HUES6 (cell line): Measurements from ENCODE around the gene CARD19.

ENCODE experiments used
- H3K27ac ChIP-seq: 2 replicates; pipeline ENCODE4 v1.7.0; 2013; ENCODE audit warnings: low read depth, mild to moderate bottlenecking, low read length, inconsistent platforms
- H3K27me3 ChIP-seq: 2 replicates; pipeline ENCODE4 v1.6.1; 2013; ENCODE audit warnings: low read length; ENCODE audit not compliant: control insufficient read depth, insufficient read depth
- H3K36me3 ChIP-seq: 2 replicates; pipeline ENCODE4 v1.6.1; 2013; ENCODE audit warnings: low read length; ENCODE audit not compliant: control insufficient read depth, insufficient read depth
- H3K4me1 ChIP-seq: 2 replicates; pipeline ENCODE4 v1.6.1; 2013; ENCODE audit warnings: low read length; ENCODE audit not compliant: control insufficient read depth, insufficient read depth
- H3K4me3 ChIP-seq: 2 replicates; pipeline ENCODE4 v1.5.1; 2013; ENCODE audit warnings: low read depth, low read length
- H3K9ac ChIP-seq: one replicate; pipeline ENCODE4 v1.6.1; 2013; ENCODE audit warnings: mild to moderate bottlenecking, low read length
- H3K9me3 ChIP-seq: 2 replicates; pipeline ENCODE4 v1.6.1; 2013; ENCODE audit warnings: low read depth, low read length; ENCODE audit not compliant: control insufficient read depth, insufficient read depth

Gene CARD19

DNA sequence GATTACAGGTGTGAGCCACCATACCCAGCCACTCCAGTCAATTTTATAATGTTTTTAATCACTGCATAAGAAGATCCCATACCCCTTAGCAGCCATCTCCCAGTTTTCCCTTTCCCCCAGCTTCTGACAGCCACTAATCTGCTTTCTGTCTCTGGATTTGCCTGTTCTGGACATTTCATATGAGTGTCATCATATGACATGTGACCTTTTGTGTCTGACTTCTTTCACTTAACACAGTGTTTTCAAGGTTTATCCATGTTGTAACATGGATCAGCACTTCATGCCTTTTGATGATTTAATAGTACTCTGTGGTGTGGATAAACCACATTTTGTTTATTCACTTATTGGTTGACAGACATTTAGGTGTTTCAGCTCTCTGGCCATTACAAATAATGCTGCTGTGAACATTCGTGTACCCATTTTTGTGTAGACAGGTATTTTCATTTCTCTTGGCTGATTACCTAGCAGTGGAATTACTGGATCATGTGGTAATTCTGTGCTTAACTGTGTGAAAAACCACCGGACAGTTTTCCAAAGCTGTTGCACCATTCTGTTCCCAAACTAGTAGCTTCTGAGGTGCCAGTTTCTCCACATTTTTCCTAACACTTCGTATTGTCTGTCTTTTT is 28.9 kb upstream of the CARD19 start:
- Histone ChIP-seq H3K36me3 (no peaks in the 10 kb centered on the region), H3K27me3 (no peaks in the 10 kb centered on the region), H3K4me1 (peaks cover 3% of the 10 kb centered on the region; the same call in 1 of the 2 replicates), H3K9me3 (no peaks in the 10 kb centered on the region), H3K27ac (no peak overlapping the region), H3K9ac (no peak overlapping the region), H3K4me3 (no peak overlapping the region)

DNA sequence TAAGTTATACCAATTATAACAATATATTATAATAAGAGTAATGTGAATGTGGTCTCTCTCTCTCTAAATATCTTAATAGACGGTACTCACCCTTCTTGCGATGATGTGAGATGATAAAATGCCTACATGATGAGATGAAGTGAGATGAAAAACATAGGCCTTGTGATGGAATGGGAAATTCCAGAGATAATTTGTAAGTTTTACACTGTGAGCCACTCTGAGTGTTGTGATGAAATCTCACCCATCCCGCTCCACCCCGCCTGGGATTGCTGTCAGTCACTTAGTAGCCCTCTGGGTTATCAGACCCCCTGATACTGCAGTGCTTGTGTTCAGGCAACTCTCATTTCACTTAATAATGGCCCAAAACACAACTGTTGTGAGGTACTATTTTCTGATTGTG is 27.1 kb upstream of the CARD19 start:
- Histone ChIP-seq H3K27me3 (no peaks in the 10 kb centered on the region), H3K4me3 (no peak overlapping the region)

DNA sequence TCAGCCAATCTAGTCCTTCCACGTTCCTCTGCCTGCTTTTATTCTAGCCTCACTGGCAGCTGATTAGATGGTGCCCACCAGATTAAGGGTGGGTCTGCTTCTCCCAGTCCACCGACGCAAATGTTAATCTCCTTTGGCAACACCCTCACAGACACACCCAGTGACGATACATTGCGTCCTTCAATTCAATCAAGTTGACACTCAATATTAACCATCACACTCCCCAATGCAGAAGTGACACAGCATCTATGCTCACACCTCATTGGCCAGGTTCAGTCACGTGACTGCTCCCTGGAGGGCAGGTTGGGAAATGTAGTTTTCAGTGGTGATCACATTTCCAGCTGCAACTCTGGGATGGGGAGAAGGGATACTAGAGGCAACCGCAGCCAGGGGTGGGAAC is 24.6 kb upstream of the CARD19 start:
- no peaks in the 10 kb centered on the region for H3K36me3 ChIP-seq
- H3K27me3 ChIP-seq = no peaks in the 10 kb centered on the region
- no peak overlapping the region for H3K9ac ChIP-seq
- H3K4me1 ChIP-seq = no peaks in the 10 kb centered on the region
- H3K4me3 ChIP-seq = no peak overlapping the region
- H3K27ac ChIP-seq = no peak overlapping the region
- H3K9me3 ChIP-seq = no peaks in the 10 kb centered on the region

More for the DNA sequence above, 27.1 kb upstream of the CARD19 start:
- Histone ChIP-seq H3K9me3 (no peaks in the 10 kb centered on the region), H3K27ac (no peak overlapping the region), H3K4me1 (no peaks in the 10 kb centered on the region; the same call in 1 of the 2 replicates), H3K9ac (no peak overlapping the region), H3K36me3 (no peaks in the 10 kb centered on the region)

DNA sequence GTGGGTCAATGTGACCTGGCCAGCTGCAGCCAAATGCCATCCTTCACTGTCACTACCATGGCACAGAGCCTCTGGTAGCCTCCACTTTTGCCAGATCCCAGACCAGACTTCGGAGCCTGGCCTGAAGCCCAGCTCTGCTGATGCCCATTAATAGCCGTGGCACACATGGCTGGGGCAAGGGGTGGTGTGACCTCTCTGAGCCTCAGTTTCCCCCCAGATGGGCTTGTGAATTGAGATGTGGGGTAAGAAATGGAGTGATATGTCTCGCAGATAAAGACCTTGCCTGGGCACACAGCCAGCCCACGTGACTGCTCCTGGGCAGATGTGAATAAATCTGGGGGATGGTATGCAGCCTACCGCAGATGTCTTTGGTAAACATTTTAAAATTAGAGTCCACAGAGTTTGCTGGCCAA is 23.6 kb upstream of the CARD19 start:
- Histone ChIP-seq H3K9me3 (no peaks in the 10 kb centered on the region), H3K9ac (no peak overlapping the region), H3K4me1 (no peaks in the 10 kb centered on the region), H3K27ac (no peak overlapping the region), H3K27me3 (no peaks in the 10 kb centered on the region), H3K4me3 (no peak overlapping the region), H3K36me3 (no peaks in the 10 kb centered on the region)

DNA sequence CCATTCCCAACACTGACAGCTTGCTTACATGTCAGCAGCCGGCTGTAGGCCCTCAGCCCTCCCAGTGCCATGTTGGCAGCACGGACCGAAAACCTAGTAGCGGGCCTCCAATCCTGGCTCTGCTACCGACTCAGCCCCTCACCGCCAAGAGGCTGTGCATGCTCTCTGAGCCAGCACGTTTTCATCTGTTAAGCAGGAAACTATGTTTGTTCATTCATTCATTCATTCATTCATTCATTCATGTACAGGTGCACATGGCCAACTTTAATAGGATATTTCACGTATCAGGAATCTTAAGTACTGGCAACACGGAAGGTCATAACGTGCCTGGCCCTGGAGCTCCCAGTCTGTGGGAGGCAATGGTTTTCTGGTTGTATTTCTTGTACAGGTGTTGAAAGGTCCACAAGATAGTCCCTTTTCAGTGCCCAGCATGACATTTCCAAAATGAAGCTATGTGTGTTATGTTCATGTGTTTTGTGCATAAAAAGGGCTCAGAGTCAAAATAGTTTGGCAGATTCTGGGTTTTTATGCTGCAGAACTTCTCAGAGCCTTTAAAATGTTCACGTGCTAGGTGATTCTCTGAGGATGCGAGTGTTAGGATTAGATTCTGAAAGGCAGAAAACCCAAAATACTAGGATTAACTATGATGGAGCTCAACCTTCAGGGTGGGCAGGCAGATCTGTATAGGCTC is 19.8 kb upstream of the CARD19 start:
- no peaks in the 10 kb centered on the region for H3K4me1 ChIP-seq

DNA sequence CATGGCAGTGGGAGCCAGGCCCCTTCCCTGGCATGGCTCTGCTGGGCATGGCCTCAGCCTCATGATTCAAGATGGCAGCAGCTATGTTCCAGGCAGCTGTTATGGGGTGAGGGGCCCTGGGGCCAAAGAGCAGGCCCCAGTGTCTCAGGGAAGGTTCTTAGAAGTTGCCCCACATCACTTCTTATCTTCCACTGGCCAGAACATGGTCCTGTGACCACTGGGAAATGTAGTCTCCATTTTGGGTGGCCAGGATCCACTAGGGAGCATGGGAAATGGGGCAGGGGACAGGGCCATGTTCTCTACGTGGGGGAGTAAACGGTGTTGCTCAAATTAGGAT is 19.3 kb upstream of the CARD19 start:
- H3K36me3 ChIP-seq = no peaks in the 10 kb centered on the region
- H3K27ac ChIP-seq = no peak overlapping the region
- H3K9me3 ChIP-seq = no peaks in the 10 kb centered on the region

More for the DNA sequence above, 19.8 kb upstream of the CARD19 start:
- H3K27me3 ChIP-seq = no peaks in the 10 kb centered on the region
- no peaks in the 10 kb centered on the region for H3K9me3 ChIP-seq
- H3K36me3 ChIP-seq = no peaks in the 10 kb centered on the region
- no peak overlapping the region for H3K4me3 ChIP-seq
- H3K27ac ChIP-seq = no peak overlapping the region
- no peak overlapping the region for H3K9ac ChIP-seq

DNA sequence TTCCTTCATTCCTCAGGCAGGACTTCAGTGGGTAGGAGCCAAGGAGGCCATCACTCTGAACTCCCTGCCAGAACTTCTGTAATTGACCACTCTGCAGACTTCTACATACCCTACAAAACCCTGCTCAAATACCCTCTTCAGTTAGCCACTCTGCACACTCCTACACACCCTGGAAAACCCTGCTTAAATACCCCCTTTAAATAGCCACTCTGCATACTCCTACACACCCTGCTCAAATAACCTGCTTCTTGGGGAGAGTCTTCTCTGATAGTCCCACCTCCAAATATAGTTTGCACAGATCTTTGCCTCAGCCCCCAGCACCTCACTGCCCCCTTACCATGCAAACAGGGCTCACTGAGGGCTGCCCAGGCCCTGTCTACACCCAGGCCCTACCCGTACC is 18.6 kb upstream of the CARD19 start:
- H3K27me3 ChIP-seq = no peaks in the 10 kb centered on the region
- no peak overlapping the region for H3K27ac ChIP-seq
- H3K4me1 ChIP-seq = no peaks in the 10 kb centered on the region
- no peaks in the 10 kb centered on the region for H3K36me3 ChIP-seq
- no peaks in the 10 kb centered on the region for H3K9me3 ChIP-seq
- no peak overlapping the region for H3K4me3 ChIP-seq
- H3K9ac ChIP-seq = no peak overlapping the region

More for the DNA sequence above, 19.3 kb upstream of the CARD19 start:
- H3K4me1 ChIP-seq = no peaks in the 10 kb centered on the region
- no peak overlapping the region for H3K4me3 ChIP-seq
- no peak overlapping the region for H3K9ac ChIP-seq
- H3K27me3 ChIP-seq = no peaks in the 10 kb centered on the region

DNA sequence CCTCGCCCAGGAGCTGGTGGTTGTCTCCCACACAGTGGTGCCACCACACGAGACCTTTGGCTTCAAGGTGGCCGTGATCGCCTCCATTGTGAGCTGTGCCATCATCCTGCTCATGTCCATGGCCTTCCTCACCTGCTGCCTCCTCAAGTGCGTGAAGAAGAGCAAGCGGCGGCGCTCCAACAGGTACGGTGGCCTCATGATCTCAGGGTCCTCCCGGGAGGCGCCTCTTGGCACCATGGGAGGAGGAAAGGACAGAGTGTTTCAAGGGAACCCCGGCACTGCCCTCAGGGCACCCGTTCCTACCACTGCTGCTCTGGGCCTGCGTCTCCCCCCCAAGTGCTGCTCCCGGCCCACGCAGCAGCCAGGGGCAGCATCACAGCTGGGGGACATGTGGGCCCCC is 18.2 kb upstream of the CARD19 start:
- H3K9me3 ChIP-seq = no peaks in the 10 kb centered on the region
- H3K27me3 ChIP-seq = no peaks in the 10 kb centered on the region
- no peak overlapping the region for H3K27ac ChIP-seq
- no peaks in the 10 kb centered on the region for H3K36me3 ChIP-seq
- no peak overlapping the region for H3K9ac ChIP-seq
- H3K4me1 ChIP-seq = peaks cover 2% of the 10 kb centered on the region; the same call in 1 of the 2 replicates
- H3K4me3 ChIP-seq = no peak overlapping the region

DNA sequence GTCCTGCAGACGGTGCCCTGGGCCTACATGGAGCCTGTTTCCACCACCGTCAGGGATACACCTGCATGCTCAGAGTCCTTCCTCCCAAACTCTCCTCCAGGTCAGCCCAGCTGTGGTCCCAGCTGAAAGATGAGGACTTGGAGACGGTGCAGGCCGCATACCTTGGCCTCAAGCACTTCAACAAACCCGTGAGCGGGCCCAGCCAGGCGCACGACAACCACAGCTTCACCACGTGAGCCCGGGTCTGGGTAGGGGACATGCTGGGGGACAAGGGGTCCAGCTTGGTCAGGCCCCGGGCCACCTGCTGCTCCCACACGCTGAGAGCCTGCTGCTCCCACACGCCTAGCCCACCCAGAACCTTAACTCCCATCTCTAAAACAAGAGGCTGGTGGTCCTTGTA is 16.6 kb upstream of the CARD19 start:
- H3K4me1 ChIP-seq = peaks cover 7% of the 10 kb centered on the region; the same call in 1 of the 2 replicates
- H3K4me3 ChIP-seq = no peak overlapping the region
- no peaks in the 10 kb centered on the region for H3K9me3 ChIP-seq
- H3K36me3 ChIP-seq = no peaks in the 10 kb centered on the region
- H3K27ac ChIP-seq = no peak overlapping the region
- no peak overlapping the region for H3K9ac ChIP-seq
- H3K27me3 ChIP-seq = no peaks in the 10 kb centered on the region

DNA sequence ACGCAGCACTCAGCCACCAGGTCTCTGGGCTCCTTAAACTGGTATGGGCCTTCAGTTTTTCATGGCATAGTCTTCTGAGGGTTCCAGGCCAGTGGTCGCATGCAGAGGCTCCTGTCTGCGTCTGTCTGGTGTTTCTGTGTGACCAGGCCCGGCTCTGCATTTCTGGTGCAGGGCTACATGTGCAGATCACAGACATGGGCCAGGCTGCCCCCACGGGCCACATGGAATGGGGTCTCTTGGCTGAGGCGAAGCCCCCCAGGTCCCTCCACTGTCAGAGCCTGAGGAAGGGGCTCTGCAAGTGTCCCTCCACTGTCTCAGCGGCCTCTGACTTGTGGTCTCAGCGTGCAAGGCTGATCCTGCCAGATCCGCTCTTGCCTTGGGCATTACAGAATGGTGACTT is 15.6 kb upstream of the CARD19 start:
- H3K36me3 ChIP-seq = peaks cover 3% of the 10 kb centered on the region; the same call in 1 of the 2 replicates
- H3K27ac ChIP-seq = no peak overlapping the region
- no peak overlapping the region for H3K4me3 ChIP-seq
- H3K9ac ChIP-seq = no peak overlapping the region
- no peaks in the 10 kb centered on the region for H3K27me3 ChIP-seq
- peaks cover under 1% of the 10 kb centered on the region; the same call in 1 of the 2 replicates for H3K9me3 ChIP-seq
- H3K4me1 ChIP-seq = peaks cover 7% of the 10 kb centered on the region; the same call in 1 of the 2 replicates

DNA sequence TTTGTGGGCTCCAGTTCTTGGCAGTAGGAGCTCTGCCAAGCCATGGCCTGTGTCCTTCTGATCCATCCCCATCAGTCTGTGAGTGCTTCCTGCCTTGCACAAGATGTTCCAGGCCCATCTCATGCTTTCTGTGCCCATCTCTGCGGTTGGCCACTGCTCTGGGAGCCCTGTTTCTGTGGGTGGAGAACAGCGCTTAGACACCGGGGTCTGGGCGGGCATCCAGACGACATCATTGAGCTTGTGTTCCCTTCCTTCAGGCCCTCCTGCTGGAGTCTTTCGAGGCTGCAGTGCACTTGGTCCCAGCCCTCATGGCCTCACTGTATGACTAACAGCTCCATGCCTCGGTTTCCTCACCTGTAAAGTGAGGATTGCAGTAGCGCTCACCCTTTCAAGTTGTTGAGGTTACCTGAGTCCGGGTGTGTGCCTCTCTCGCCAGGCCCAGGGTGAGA is 14.9 kb upstream of the CARD19 start:
- Histone ChIP-seq H3K4me3 (no peak overlapping the region), H3K4me1 (peaks cover 7% of the 10 kb centered on the region; the same call in 1 of the 2 replicates), H3K9ac (no peak overlapping the region), H3K9me3 (peaks cover 5% of the 10 kb centered on the region), H3K27me3 (no peaks in the 10 kb centered on the region), H3K36me3 (peaks cover 7% of the 10 kb centered on the region; the same call in 1 of the 2 replicates), H3K27ac (no peak overlapping the region)
